HepG2 (cell line): Measurements from ENCODE around the gene ASAP2. TPM values are rescaled to one million over a fixed set of nuclear protein-coding genes. Genes with fewer than 3 reads are reported as not detected.

Experiments
- ATAC-seq: fragments of 200-7000 bp; cut with Tn5 transposase; 3 replicates; pipeline ENCODE4 v1.9.1; 2020; ENCODE audit warnings: mild to moderate bottlenecking, moderate library complexity
- BruUV-seq: library from RNA; stranded (reverse); fragments of 400-500 nt; replicated peaks from 2 replicates; lab custom pipeline; 2021; lab: Mats Ljungman, UMichigan
- CTCF ChIA-PET: fragments of 300-600 bp; formaldehyde crosslinking; extraction: SDS; loops from one replicate; lab custom pipeline; 2021; ENCODE audit warnings: low total read pairs, inconsistent platforms, low intra/inter-chr PET ratio; lab: Yijun Ruan, JAX
- POLR2A ChIA-PET: fragments of 350-600 bp; sonication (Branson Sonifier 250); formaldehyde crosslinking; loops from one replicate; lab custom pipeline; 2020; ENCODE audit warnings: antibody characterized with exemption, inconsistent platforms; lab: Yijun Ruan, JAX
- DNase-seq: peaks from one replicate; pipeline ENCODE4 v3.0.0-alpha.2; 2015; ENCODE audit warnings: low spot score
- FAIRE-seq: peaks from 3 replicates; lab custom pipeline; 2011; peaks lifted over from hg19 to GRCh38; lab: Jason Lieb, UNC
- H2AFZ ChIP-seq: one replicate; pipeline ENCODE4 v1.6.1; 2011; ENCODE audit warnings: low read length, inconsistent platforms
- H3K27ac ChIP-seq: fragments of 300-600 bp; 3 replicates; pipeline ENCODE4 v1.8.0; 2011; ENCODE audit warnings: mixed run types, mild to moderate bottlenecking, mixed read lengths, low read length, inconsistent platforms; ENCODE audit not compliant: insufficient read depth; ENCODE audit errors: extremely low read length
- H3K27me3 ChIP-seq, 2 experiments: fragments of 200-600 bp in 1 of 2; 2 replicates in 1 of 2; 3 replicates in 1 of 2; pipeline versions ENCODE4 v1.6.0 to v1.8.0; 2011; ENCODE audit warnings: low read length in 2 of 2, mild to moderate bottlenecking in 2 of 2, moderate library complexity in 2 of 2, inconsistent platforms in 1 of 2; ENCODE audit not compliant: insufficient read depth in 2 of 2, control insufficient read depth in 1 of 2
- H3K36me3 ChIP-seq, 2 experiments: fragments of 200-600 bp in 1 of 2; replicated peaks in 1 of 2; 2 replicates in 1 of 2; 3 replicates in 1 of 2; pipeline versions ENCODE4 v1.5.1 to v1.8.0; 2011; ENCODE audit warnings: low read length in 2 of 2, inconsistent platforms in 1 of 2; ENCODE audit not compliant: insufficient read depth in 2 of 2, control insufficient read depth in 1 of 2
- H3K4me1 ChIP-seq: 2 replicates; pipeline ENCODE4 v1.5.1; 2012; ENCODE audit warnings: low read length, inconsistent platforms; ENCODE audit not compliant: insufficient read depth
- H3K4me2 ChIP-seq: 2 replicates; pipeline ENCODE4 v1.6.0; 2011; ENCODE audit warnings: low read depth, low read length, inconsistent platforms
- H3K4me3 ChIP-seq, 3 experiments: fragments of 200-600 bp in 1 of 3; sonication (generic), shearing (Covaris generic) in 1 of 3; replicated peaks in 1 of 3; 2 replicates each; pipeline ENCODE4 v1.5.1; 2011 to 2016; ENCODE audit warnings: low read length in 3 of 3, inconsistent platforms in 2 of 3, low read depth in 2 of 3, mild to moderate bottlenecking in 2 of 3, control low read depth in 1 of 3, mixed read lengths in 1 of 3; ENCODE audit not compliant: insufficient read depth in 1 of 3
- H3K79me2 ChIP-seq: one replicate; pipeline ENCODE4 v1.6.1; 2011; ENCODE audit warnings: low read length, inconsistent platforms; ENCODE audit not compliant: insufficient read depth
- H3K9ac ChIP-seq: 2 replicates; pipeline ENCODE4 v1.6.0; 2011; ENCODE audit warnings: mild to moderate bottlenecking, low read depth, low read length, inconsistent platforms; ENCODE audit not compliant: insufficient read depth
- H3K9me3 ChIP-seq: 2 replicates; pipeline ENCODE4 v1.5.1; 2012; ENCODE audit warnings: mild to moderate bottlenecking, low read length
- H4K20me1 ChIP-seq: 2 replicates; pipeline ENCODE4 v1.6.0; 2011; ENCODE audit warnings: inconsistent platforms, mild to moderate bottlenecking, low read length, moderate library complexity; ENCODE audit not compliant: insufficient read depth
- ARID4A ChIP-seq: sonication (generic); formaldehyde crosslinking; IDR thresholded peaks from 2 replicates; pipeline ENCODE4 v1.5.0; 2020; ENCODE audit warnings: mild to moderate bottlenecking, missing genetic modification reagents, borderline replicate concordance
- ATAD3A ChIP-seq: sonication (generic); formaldehyde crosslinking; IDR thresholded peaks from 2 replicates; pipeline ENCODE4 v1.4.0; 2020; ENCODE audit warnings: missing genetic modification reagents
- CBX1 ChIP-seq: IDR thresholded peaks from one replicate; pipeline ENCODE4 v1.6.1; 2016; ENCODE audit warnings: antibody characterized with exemption, low read depth
- CENPT ChIP-seq: sonication (generic); formaldehyde crosslinking; IDR thresholded peaks from 2 replicates; pipeline ENCODE4 v1.8.0; 2022; ENCODE audit warnings: low read depth, mild to moderate bottlenecking, moderate library complexity, missing genetic modification reagents
- CERS6 ChIP-seq: sonication (generic); formaldehyde crosslinking; IDR thresholded peaks from 2 replicates; pipeline ENCODE4 v1.5.0; 2020; ENCODE audit warnings: missing genetic modification reagents
- FOXJ3 ChIP-seq: sonication (generic); formaldehyde crosslinking; IDR thresholded peaks from 2 replicates; pipeline ENCODE4 v1.4.0; 2020; ENCODE audit warnings: missing genetic modification reagents, mild to moderate bottlenecking, borderline replicate concordance
- MAZ ChIP-seq, 2 experiments: sonication (generic) in 1 of 2; formaldehyde crosslinking in 1 of 2; IDR thresholded peaks; 2 replicates each; pipeline versions ENCODE4 v1.5.0 to v1.6.1; 2012 to 2020; ENCODE audit warnings: low read depth in 2 of 2, mild to moderate bottlenecking in 2 of 2, borderline replicate concordance in 1 of 2, improper control_type of control experiment in 1 of 2, low read length in 1 of 2, missing genetic modification reagents in 1 of 2, moderate library complexity in 1 of 2
- POLR2AphosphoS5 ChIP-seq: IDR thresholded peaks from 2 replicates; pipeline ENCODE4 v1.6.1; 2012; ENCODE audit warnings: low read depth, low read length
- STAG1 ChIP-seq: sonication (generic); formaldehyde crosslinking; IDR thresholded peaks from 2 replicates; pipeline ENCODE4 v1.4.0; 2020; ENCODE audit warnings: missing genetic modification reagents
- THRA ChIP-seq: sonication (generic); formaldehyde crosslinking; IDR thresholded peaks from 2 replicates; pipeline ENCODE4 v1.4.0; 2020; ENCODE audit warnings: missing genetic modification reagents, borderline replicate concordance
- TRAFD1 ChIP-seq: sonication (generic); formaldehyde crosslinking; IDR thresholded peaks from 2 replicates; pipeline ENCODE4 v1.5.1; 2020; ENCODE audit warnings: missing genetic modification reagents, mild to moderate bottlenecking, borderline replicate concordance
- ZNF180 ChIP-seq: sonication (generic); formaldehyde crosslinking; IDR thresholded peaks from 2 replicates; pipeline ENCODE4 v1.4.0; 2020; ENCODE audit warnings: low read depth, missing genetic modification reagents, borderline replicate concordance
- ZNF207 ChIP-seq: fragments of 450-650 bp; IDR thresholded peaks from 2 replicates; pipeline ENCODE4 v1.6.1; 2016; ENCODE audit warnings: antibody characterized with exemption, borderline replicate concordance
- ZNF30 ChIP-seq: sonication (generic); formaldehyde crosslinking; IDR thresholded peaks from 2 replicates; pipeline ENCODE4 v1.5.0; 2020; ENCODE audit warnings: mild to moderate bottlenecking, missing genetic modification reagents
- ZNF790 ChIP-seq: sonication (generic); formaldehyde crosslinking; IDR thresholded peaks from 2 replicates; pipeline ENCODE4 v1.8.0; 2022; ENCODE audit warnings: missing genetic modification reagents, mild to moderate bottlenecking, borderline replicate concordance
- in situ Hi-C: cut with HindIII; loops from 2 replicates; pipeline ENCODE4 v1.10.0; 2017; ENCODE audit warnings: low pct_unique_long_range_greater_than_20kb; ENCODE audit not compliant: extremely low pct_ligation_motif_present
- intact Hi-C: fragments of 100-400 bp; cut with micrococcal nuclease; formaldehyde crosslinking; loops from one replicate; pipeline ENCODE4 v1.10.0; 2022; ENCODE audit not compliant: unreplicated experiment
- polyA plus RNA-seq, 8 experiments: library from polyadenylated mRNA; depleted of rRNA in 3 of 8; stranded (reverse) in 7 of 8; unstranded in 1 of 8; fragments of >200 nt; fragmentation: Illumina TruSeq in 4 of 8; extraction: Trizol in 4 of 8; gene quantifications; 2 replicates each; pipeline versions ENCODE4 v1.2.1 to v1.2.3, GENCODE V29; 2011 to 2016; ENCODE audit warnings: low read depth in 4 of 8, missing spikeins in 1 of 8, mixed read lengths in 1 of 8; ENCODE audit not compliant: insufficient read depth in 1 of 8
- total RNA-seq, 5 experiments: library from RNA; depleted of rRNA; stranded (reverse); fragments of >200 nt; fragmentation: Illumina TruSeq; extraction: Trizol; gene quantifications; 2 replicates each; pipeline ENCODE4 v1.2.3, GENCODE V29; 2016; ENCODE audit warnings: low read depth in 1 of 5

The ASAP2 gene
- total and polyA plus RNA-seq, 2 of the 13 experiments (the other 11 are each of a cell fraction or from before 2014, with no cell fraction given): 7.3 to 22.3 TPM

- no peak for TF ChIP-seq ARID4A (CRISPR knock-in tag)
- TF ChIP-seq, all 625 proteins: peak for 0
Measured at GRCh38 chr2:9192712-9193111, 13.9 kb upstream of the ASAP2 start (continued).

GRCh38 chr2:9194352-9194751 lies 12.3 kb upstream of the ASAP2 start:
- no TSS peak for BruUV-seq
- ChIA-PET CTCF (no interaction called here), POLR2A (interaction anchor here (0.6 to 0.7 kb wide), 3 partner anchors 15 to 411 kb away, joined by 3 to 4 read pairs (median 4); no protein-coding TSS in a partner anchor)
- no peaks in the 10 kb centered on the region for H4K20me1 ChIP-seq
- in situ Hi-C loops (no loop called here), intact Hi-C loops (no loop called here)
- H3K4me2 ChIP-seq: no peak overlapping the region
- peaks cover 27% of the 10 kb centered on the region for H3K4me1 ChIP-seq
- FAIRE-seq (no peak), DNase-seq (no peak), ATAC-seq (no peak)
- no peak overlapping the region for H3K9ac ChIP-seq
- H2AFZ ChIP-seq: no peak overlapping the region
- H3K27ac ChIP-seq: no peak overlapping the region
- H3K4me3 ChIP-seq: no peak overlapping the region
- no peaks in the 10 kb centered on the region for H3K79me2 ChIP-seq
- TF ChIP-seq FOXJ3 (no peak), TRAFD1 (CRISPR knock-in tag) (no peak), STAG1 (CRISPR knock-in tag) (no peak), CBX1 (no peak), CENPT (CRISPR knock-in tag) (no peak), ZNF180 (CRISPR knock-in tag) (no peak), POLR2AphosphoS5 (no peak), THRA (no peak), ZNF207 (no peak), ZNF30 (CRISPR knock-in tag) (no peak), MAZ (IDR thresholded peaks at IDR 0.05; ENCODE audit: borderline replicate concordance, low read depth, low read length) (no peak), MAZ (CRISPR knock-in tag; IDR thresholded peaks at IDR 0.05; ENCODE audit: low read depth) (no peak), ATAD3A (CRISPR knock-in tag) (no peak), ZNF790 (CRISPR knock-in tag) (no peak), CERS6 (CRISPR knock-in tag) (no peak)
- H3K9me3 ChIP-seq: no peaks in the 10 kb centered on the region
- no peaks in the 10 kb centered on the region for H3K36me3 ChIP-seq
- H3K27me3 ChIP-seq: peaks cover 0 to 29% of the 10 kb centered on the region in 2 experiments; a peak in 4 of 5 replicates
